ENCODE results near the gene GHRH. TPM values are rescaled to one million over a fixed set of nuclear protein-coding genes. Genes with fewer than 3 reads are reported as not detected.

The GHRH gene
- total RNA-seq, 1 experiment from 2014 or later, result not detected

- CTCF ChIA-PET, result no interaction called here
- Histone ChIP-seq H2AFZ (ENCODE audit: low read depth, low read length, poor library complexity, severe bottlenecking) (no peak overlapping the region), H3K27ac (ENCODE audit: low read depth, low read length) (no peak overlapping the region), H3K4me2 (ENCODE audit: low read length) (no peak overlapping the region), H3K36me3 (ENCODE audit: control insufficient read depth in 1 of 2, insufficient read depth in 2 of 2, low read length in 2 of 2) (peaks cover 73 to 82% of the 10 kb centered on the region in 2 experiments), H4K20me1 (ENCODE audit: insufficient read depth) (peaks cover 4% of the 10 kb centered on the region; the same call in 1 of the 2 replicates), H3K4me1 (ENCODE audit: control insufficient read depth in 1 of 2, insufficient read depth in 2 of 2, low read length in 2 of 2) (no peaks in the 10 kb centered on the region), H3K9ac (ENCODE audit: low read length) (no peak overlapping the region), H3K79me2 (ENCODE audit: insufficient read depth, low read length) (peaks cover 3% of the 10 kb centered on the region; the same call in 1 of the 2 replicates), H3K4me3 (replicated peaks in 1 of 2; ENCODE audit: low read depth in 1 of 2, low read length in 2 of 2) (no peak overlapping the region), H3K27me3 (ENCODE audit: insufficient read depth, low read length) (no peaks in the 10 kb centered on the region), H3K9me3 (ENCODE audit: control insufficient read depth in 1 of 2, insufficient read depth in 1 of 2, low read depth in 1 of 2, low read length in 2 of 2) (no peaks in the 10 kb centered on the region), H3K9me2 (ENCODE audit: insufficient read depth) (no peaks in the 10 kb centered on the region)
- ATAC-seq, result no peak
- no peak for DNase-seq (ENCODE audit: low read depth, low spot score)
- TF ChIP-seq EZH2 (IDR thresholded peaks at IDR 0.05) (no peak), ZBTB33 (IDR thresholded peaks at IDR 0.05; ENCODE audit: extremely low read depth, insufficient replicate concordance, low read length) (no peak), SP1 (IDR thresholded peaks at IDR 0.05; ENCODE audit: low read depth) (no peak), ATF3 (IDR thresholded peaks at IDR 0.05) (no peak), FOSL1 (IDR thresholded peaks at IDR 0.05; ENCODE audit: low read depth) (no peak), SIN3A (IDR thresholded peaks at IDR 0.05; ENCODE audit: low read depth) (no peak)
- RAD21 ChIA-PET (ENCODE audit: low non-redundant PET in 1 of 2, low total read pairs in 2 of 2, uncharacterized antibody in 2 of 2, unreplicated experiment in 2 of 2), result no interaction called here
- no TSS peak for BruUV-seq (replicated peaks)
- intact Hi-C loops (cut with micrococcal nuclease), result no loop called here
- POLR2A ChIA-PET, result no interaction called here
Observed at GRCh38 chr20:37226889-37227288, 34.7 kb downstream of the GHRH start.

GRCh38 chr20:37225146-37225545 is 36.5 kb downstream of the GHRH start:
- no peak overlapping the region for H3K4me3 ChIP-seq (replicated peaks in 1 of 2; ENCODE audit: low read depth in 1 of 2, low read length in 2 of 2)
- CTCF ChIA-PET, result no interaction called here
- peaks cover 8% of the 10 kb centered on the region for H4K20me1 ChIP-seq (ENCODE audit: insufficient read depth)
- DNase-seq (ENCODE audit: low read depth, low spot score) (no peak), ATAC-seq (no peak)
- no peak overlapping the region for H3K9ac ChIP-seq (ENCODE audit: low read length)
- H2AFZ ChIP-seq (ENCODE audit: low read depth, low read length, poor library complexity, severe bottlenecking), result no peak overlapping the region
- BruUV-seq (replicated peaks), result no TSS peak
- no peaks in the 10 kb centered on the region for H3K9me3 ChIP-seq (ENCODE audit: control insufficient read depth in 1 of 2, insufficient read depth in 1 of 2, low read depth in 1 of 2, low read length in 2 of 2)
- no peak overlapping the region for H3K4me2 ChIP-seq (ENCODE audit: low read length)
- H3K36me3 ChIP-seq (ENCODE audit: control insufficient read depth in 1 of 2, insufficient read depth in 2 of 2, low read length in 2 of 2), result peaks cover 67 to 74% of the 10 kb centered on the region in 2 experiments
- no peaks in the 10 kb centered on the region for H3K9me2 ChIP-seq (ENCODE audit: insufficient read depth)
- H3K27ac ChIP-seq (ENCODE audit: low read depth, low read length), result no peak overlapping the region
- H3K27me3 ChIP-seq (ENCODE audit: insufficient read depth, low read length), result no peaks in the 10 kb centered on the region
- intact Hi-C loops (cut with micrococcal nuclease), result no loop called here
- RAD21 ChIA-PET (ENCODE audit: low non-redundant PET in 1 of 2, low total read pairs in 2 of 2, uncharacterized antibody in 2 of 2, unreplicated experiment in 2 of 2), result no interaction called here
- no peaks in the 10 kb centered on the region for H3K4me1 ChIP-seq (ENCODE audit: control insufficient read depth in 1 of 2, insufficient read depth in 2 of 2, low read length in 2 of 2)
- H3K79me2 ChIP-seq (ENCODE audit: insufficient read depth, low read length), result peaks cover 12% of the 10 kb centered on the region; the same call in 1 of the 2 replicates
- POLR2A ChIA-PET, result interaction anchor here (1.1 to 1.4 kb wide), 2 partner anchors 16 to 46 kb away, joined by 3 read pairs; partner anchors contain the start of gene RPN2
- TF ChIP-seq POLR2A (IDR thresholded peaks at IDR 0.05; ENCODE audit: borderline replicate concordance, extremely low read depth, insufficient read depth, insufficient read length) (no peak), EZH2 (IDR thresholded peaks at IDR 0.05) (no peak), SP1 (IDR thresholded peaks at IDR 0.05; ENCODE audit: low read depth) (no peak), TCF7L2 (IDR thresholded peaks at IDR 0.05; ENCODE audit: borderline replicate concordance, extremely low read depth, insufficient read depth, insufficient read length) (no peak), MAX (IDR thresholded peaks at IDR 0.05) (no peak), CEBPB (IDR thresholded peaks at IDR 0.05; ENCODE audit: low read depth) (no peak), CTCF (IDR thresholded peaks at IDR 0.05 in 2 of 3, conservative IDR thresholded peaks at IDR 0.05 in 1 of 3; ENCODE audit: borderline replicate concordance in 1 of 3, insufficient read depth in 1 of 3, low read depth in 2 of 3, low read length in 2 of 3) (no peak), ZFX (IDR thresholded peaks at IDR 0.05) (no peak), ELF1 (IDR thresholded peaks at IDR 0.05; ENCODE audit: borderline replicate concordance, low read depth) (no peak), EGR1 (IDR thresholded peaks at IDR 0.05; ENCODE audit: low read depth) (no peak)

Data from HCT116 (cell line).